ENCODE data around the gene SLA2. TPM values are rescaled to one million over a fixed set of nuclear protein-coding genes. Genes with fewer than 3 reads are reported as not detected.

The SLA2 gene
- total RNA-seq, 1 experiment from 2014 or later: not detected

DNA sequence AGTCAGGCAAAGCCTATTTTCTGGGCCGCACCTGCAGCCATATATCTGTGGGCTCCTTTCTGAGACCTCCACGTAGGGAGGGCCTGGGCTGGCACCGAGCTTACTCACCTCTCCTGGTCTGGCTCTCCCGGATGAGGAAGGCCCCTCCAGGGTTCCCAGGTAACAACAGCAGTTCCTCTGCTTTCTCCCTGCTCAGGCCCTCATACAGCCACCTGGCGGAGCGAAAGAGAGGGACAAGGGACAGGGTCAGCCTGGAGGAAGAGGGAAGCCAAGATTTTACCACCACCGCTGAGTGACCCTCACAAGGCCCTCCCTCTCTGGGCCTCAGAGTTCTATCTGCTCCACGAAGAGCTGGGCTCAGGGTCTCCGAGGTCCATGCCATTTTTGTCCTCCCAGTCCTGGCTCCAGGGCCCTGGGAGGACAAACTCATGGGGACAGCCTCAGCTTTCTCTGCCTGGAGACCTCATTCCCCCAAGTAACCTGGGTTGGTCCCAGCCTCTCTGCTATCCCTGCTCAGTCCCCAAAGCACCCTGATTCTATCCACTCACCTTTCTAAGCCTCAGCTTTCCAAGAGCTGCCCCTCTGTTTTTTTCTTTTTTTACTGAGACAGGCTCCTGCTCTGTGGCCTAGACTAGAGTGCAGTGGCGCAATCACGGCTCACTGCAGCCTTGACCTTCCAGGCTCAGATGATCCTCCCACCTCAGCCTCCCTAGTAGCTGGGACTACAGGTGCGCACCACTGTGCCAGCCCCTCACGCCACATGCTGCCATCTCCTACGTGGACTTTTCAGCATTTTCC lies 13.3 kb downstream of the SLA2 start:
- Histone ChIP-seq H3K4me3 (no peak overlapping the region), H3K9me3 (ENCODE audit: insufficient read depth, low read depth) (no peaks in the 10 kb centered on the region), H3K4me1 (replicated peaks; ENCODE audit: insufficient read depth) (no peaks in the 10 kb centered on the region), H4K20me1 (ENCODE audit: insufficient read depth) (no peaks in the 10 kb centered on the region), H3F3A (ENCODE audit: insufficient read depth, low read depth) (no peaks in the 10 kb centered on the region), H2AFZ (no peak overlapping the region), H3K27ac (no peak overlapping the region), H3K4me2 (no peak overlapping the region), H3K27me3 (ENCODE audit: insufficient read depth, low read depth) (no peaks in the 10 kb centered on the region), H3K36me3 (ENCODE audit: low read depth) (no peaks in the 10 kb centered on the region), H3K9me2 (ENCODE audit: insufficient read depth) (no peaks in the 10 kb centered on the region), H3K79me2 (ENCODE audit: low read depth) (no peaks in the 10 kb centered on the region)
- ChIA-PET POLR2A (ENCODE audit: unreplicated experiment) (no interaction called here), CTCF (interaction anchor here (0.5 kb wide), 1 partner anchor 14 kb away, joined by 3 read pairs; no protein-coding TSS in a partner anchor)
- TF ChIP-seq EZH2 (IDR thresholded peaks at IDR 0.05; ENCODE audit: low read depth): no peak
- TF ChIP-seq CTCF (conservative IDR thresholded peaks at IDR 0.05): no peak
- DNase-seq: no peak
- intact Hi-C loops (cut with micrococcal nuclease; ENCODE audit: unreplicated experiment): no loop called here
- BruUV-seq (replicated peaks): no TSS peak

- H3K4me1 ChIP-seq (replicated peaks; ENCODE audit: insufficient read depth): no peaks in the 10 kb centered on the region
- H2AFZ ChIP-seq: no peak overlapping the region
- H3K9me2 ChIP-seq (ENCODE audit: insufficient read depth): no peaks in the 10 kb centered on the region
- DNase-seq: no peak
- H3K27ac ChIP-seq: no peak overlapping the region
- no peaks in the 10 kb centered on the region for H3K27me3 ChIP-seq (ENCODE audit: insufficient read depth, low read depth)
- no peaks in the 10 kb centered on the region for H3K79me2 ChIP-seq (ENCODE audit: low read depth)
- no peak overlapping the region for H3K4me3 ChIP-seq
- intact Hi-C loops (cut with micrococcal nuclease; ENCODE audit: unreplicated experiment): no loop called here
- no peaks in the 10 kb centered on the region for H3F3A ChIP-seq (ENCODE audit: insufficient read depth, low read depth)
- no TSS peak for BruUV-seq (replicated peaks)
- ChIA-PET POLR2A (ENCODE audit: unreplicated experiment) (no interaction called here), CTCF (no interaction called here)
- no peaks in the 10 kb centered on the region for H3K36me3 ChIP-seq (ENCODE audit: low read depth)
- H4K20me1 ChIP-seq (ENCODE audit: insufficient read depth): no peaks in the 10 kb centered on the region
- H3K4me2 ChIP-seq: no peak overlapping the region
- TF ChIP-seq CTCF (conservative IDR thresholded peaks at IDR 0.05): no peak
- no peak for TF ChIP-seq EZH2 (IDR thresholded peaks at IDR 0.05; ENCODE audit: low read depth)
- H3K9me3 ChIP-seq (ENCODE audit: insufficient read depth, low read depth): no peaks in the 10 kb centered on the region
Measured at GRCh38 chr20:36632147-36632486, 13.9 kb downstream of the SLA2 start.

- BruUV-seq (replicated peaks): no TSS peak
- POLR2A ChIA-PET (ENCODE audit: unreplicated experiment): no interaction called here
- intact Hi-C loops (cut with micrococcal nuclease; ENCODE audit: unreplicated experiment): no loop called here
Measured at GRCh38 chr20:36631646-36632045, 14.3 kb downstream of the SLA2 start.

More at GRCh38 chr20:36631646-36632045, 14.3 kb downstream of the SLA2 start:
- Histone ChIP-seq H4K20me1 (ENCODE audit: insufficient read depth) (no peaks in the 10 kb centered on the region), H3K9me2 (ENCODE audit: insufficient read depth) (no peaks in the 10 kb centered on the region), H3F3A (ENCODE audit: insufficient read depth, low read depth) (no peaks in the 10 kb centered on the region), H3K4me3 (no peak overlapping the region), H3K4me1 (replicated peaks; ENCODE audit: insufficient read depth) (no peaks in the 10 kb centered on the region), H3K4me2 (no peak overlapping the region), H3K27me3 (ENCODE audit: insufficient read depth, low read depth) (no peaks in the 10 kb centered on the region), H3K9me3 (ENCODE audit: insufficient read depth, low read depth) (no peaks in the 10 kb centered on the region), H3K79me2 (ENCODE audit: low read depth) (no peaks in the 10 kb centered on the region), H3K36me3 (ENCODE audit: low read depth) (no peaks in the 10 kb centered on the region), H3K27ac (no peak overlapping the region), H2AFZ (no peak overlapping the region)
- CTCF ChIA-PET: no interaction called here
- TF ChIP-seq EZH2 (IDR thresholded peaks at IDR 0.05; ENCODE audit: low read depth) (no peak), CTCF (conservative IDR thresholded peaks at IDR 0.05) (no peak)
- DNase-seq: no peak

All from PC-9 (cell line).